Bronchial epithelial cell (primary cell): Measurements from ENCODE around the gene ATP2B2. TPM values are rescaled to one million over a fixed set of nuclear protein-coding genes. Genes with fewer than 3 reads are reported as not detected.

ENCODE experiments used
- DNase-seq: peaks from one replicate; pipeline ENCODE4 v3.0.0-alpha.2; 2010; ENCODE audit warnings: low read depth
- FAIRE-seq: peaks from 2 replicates; lab custom pipeline; 2011; peaks lifted over from hg19 to GRCh38; lab: Jason Lieb, UNC
- H3K27me3 ChIP-seq: 2 replicates; pipeline ENCODE4 v1.5.1; 2011; ENCODE audit warnings: low read length; ENCODE audit not compliant: control insufficient read depth, insufficient read depth
- H3K36me3 ChIP-seq: 2 replicates; pipeline ENCODE4 v1.5.1; 2011; ENCODE audit warnings: low read length; ENCODE audit not compliant: control insufficient read depth, insufficient read depth
- H3K4me3 ChIP-seq: 2 replicates; pipeline ENCODE4 v1.5.1; 2011; ENCODE audit warnings: mild to moderate bottlenecking, low read depth, low read length, control low read depth
- CTCF ChIP-seq: IDR thresholded peaks from 2 replicates; pipeline ENCODE4 v1.5.1; 2011; ENCODE audit warnings: mild to moderate bottlenecking, moderate library complexity, low read length, control low read depth, inconsistent platforms; ENCODE audit not compliant: insufficient read depth, severe bottlenecking
- total RNA-seq: library from RNA; depleted of rRNA; stranded (reverse); fragments of >200 nt; gene quantifications from 2 replicates; pipeline ENCODE4 v1.2.1, GENCODE V29; 2014

The ATP2B2 gene
- total RNA-seq, 1 donor from 2014 or later, result not detected

DNA sequence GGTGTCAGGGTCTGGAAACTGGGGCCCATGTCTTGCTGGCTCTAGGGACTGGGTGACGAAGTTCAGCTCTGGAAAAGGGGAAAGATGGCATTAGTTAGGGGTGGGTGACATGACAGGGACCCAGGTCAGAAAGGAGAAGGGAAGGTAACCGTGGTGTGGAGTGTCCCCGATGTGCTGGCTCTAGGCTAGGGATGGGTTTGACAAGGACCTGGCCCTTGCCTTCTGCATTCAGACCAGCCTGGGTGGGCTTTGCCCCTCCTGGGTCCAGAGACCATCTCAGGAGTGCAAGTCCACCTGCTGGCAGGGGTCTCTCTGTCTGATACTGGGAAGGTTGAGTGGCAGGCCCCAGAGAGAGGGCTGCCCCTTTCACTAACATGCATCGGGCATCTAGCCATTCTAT lies 28.7 kb upstream of the ATP2B2 start:
- Histone ChIP-seq H3K27me3 (peaks cover 2% of the 10 kb centered on the region), H3K4me3 (no peak overlapping the region), H3K36me3 (no peaks in the 10 kb centered on the region)
- FAIRE-seq (no peak), DNase-seq (no peak)
- no peak for TF ChIP-seq CTCF

DNA sequence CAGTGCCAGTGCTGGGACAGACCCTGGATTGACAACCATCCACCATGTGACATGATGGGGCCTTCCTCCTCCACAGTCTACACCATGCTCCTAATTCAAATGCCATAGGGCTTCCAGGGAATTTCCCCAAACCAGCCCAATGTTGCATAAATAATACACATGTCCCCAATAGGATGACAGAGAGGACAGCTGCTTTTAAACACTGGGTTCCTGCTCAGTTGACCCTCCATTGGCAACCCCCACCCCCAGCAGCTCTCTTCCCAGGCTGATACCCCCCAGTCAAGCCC lies 28.3 kb upstream of the ATP2B2 start:
- no peak for TF ChIP-seq CTCF
- Histone ChIP-seq H3K36me3 (no peaks in the 10 kb centered on the region), H3K4me3 (no peak overlapping the region), H3K27me3 (peaks cover 2% of the 10 kb centered on the region)
- no peak for FAIRE-seq
- no peak for DNase-seq

DNA sequence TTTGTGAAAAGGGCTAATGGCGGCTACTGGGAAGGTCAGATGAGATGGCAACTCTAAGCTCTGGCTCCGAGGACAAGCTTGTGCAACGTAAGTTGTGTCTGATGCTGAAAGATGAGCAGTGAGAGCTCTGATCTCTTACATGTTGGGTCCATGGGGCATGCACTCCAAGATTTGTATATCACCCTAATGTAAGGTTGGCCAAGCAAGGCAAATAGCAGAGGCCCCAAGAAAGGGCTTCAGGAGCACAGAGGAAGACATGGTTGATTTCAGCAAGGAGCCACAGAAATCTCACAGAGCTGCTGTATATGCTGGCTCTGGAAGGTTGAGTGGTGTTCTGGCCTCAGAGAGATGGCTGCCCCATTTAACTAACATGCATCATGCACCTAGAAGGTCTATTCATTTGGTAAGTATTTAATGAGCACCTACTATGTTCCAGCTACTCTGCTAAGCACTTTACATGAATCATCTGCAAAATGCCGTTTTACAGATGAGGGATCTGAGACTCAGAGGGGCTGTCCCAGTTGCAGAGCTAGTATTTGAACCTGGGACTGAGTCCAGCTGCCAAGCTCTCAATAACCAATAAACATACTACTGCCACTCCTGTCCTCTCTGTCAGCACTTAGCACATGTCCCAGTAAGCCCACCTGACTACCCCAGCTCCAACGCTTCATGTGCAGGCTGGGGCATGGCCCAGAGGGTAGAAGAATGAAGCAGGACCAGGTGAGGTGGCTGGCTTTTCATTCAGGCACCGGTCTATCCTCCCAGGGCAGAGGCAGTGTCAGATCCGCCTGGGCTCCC lies 27.8 kb upstream of the ATP2B2 start:
- FAIRE-seq (peak; percentile 64), DNase-seq (no peak)
- no peak for TF ChIP-seq CTCF
- Histone ChIP-seq H3K27me3 (peaks cover 2% of the 10 kb centered on the region), H3K4me3 (no peak overlapping the region), H3K36me3 (no peaks in the 10 kb centered on the region)

DNA sequence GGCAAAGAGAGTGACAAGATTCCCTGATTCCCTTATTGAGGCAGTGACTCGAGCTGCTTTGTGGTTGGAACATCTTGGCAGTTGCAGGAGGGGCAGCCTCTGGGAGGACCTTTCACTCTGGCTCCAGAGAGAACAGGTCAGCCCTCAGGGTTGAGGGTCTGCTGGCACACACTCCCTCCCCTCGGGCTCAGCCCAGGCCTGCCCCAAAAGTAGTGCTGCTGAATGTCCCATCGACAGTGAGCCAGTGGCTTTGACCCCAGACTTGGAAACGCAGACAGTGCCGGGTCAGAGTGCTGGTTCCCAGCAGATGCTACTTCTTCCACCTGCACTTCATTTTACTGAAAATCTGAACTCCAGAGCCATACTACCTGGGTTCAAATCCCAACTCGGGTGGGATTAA lies 25.6 kb upstream of the ATP2B2 start:
- DNase-seq (no peak), FAIRE-seq (no peak)
- H3K27me3 ChIP-seq, result peaks cover 4% of the 10 kb centered on the region
- no peak for TF ChIP-seq CTCF
- no peak overlapping the region for H3K4me3 ChIP-seq
- H3K36me3 ChIP-seq, result no peaks in the 10 kb centered on the region

DNA sequence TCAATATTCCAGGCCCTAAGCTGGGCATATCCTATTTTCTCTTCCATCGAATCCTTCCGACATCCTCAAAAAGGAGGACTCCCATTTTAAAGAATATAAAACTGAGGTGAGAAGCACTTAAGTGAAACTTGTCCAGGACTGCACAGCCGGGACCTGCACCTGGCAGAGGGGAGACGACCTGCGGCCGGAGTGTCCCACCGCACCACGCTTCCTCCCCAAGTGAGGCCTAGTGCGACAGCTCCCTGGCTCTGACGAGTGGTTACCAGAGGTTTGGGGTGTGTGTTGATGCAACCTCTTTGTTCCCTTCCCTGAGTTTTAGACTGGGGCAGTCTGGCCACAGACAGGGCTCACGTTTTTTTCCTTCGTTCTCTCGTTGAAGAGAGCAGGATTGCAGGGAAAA lies 24.9 kb upstream of the ATP2B2 start:
- Histone ChIP-seq H3K4me3 (no peak overlapping the region), H3K27me3 (peaks cover 4% of the 10 kb centered on the region), H3K36me3 (no peaks in the 10 kb centered on the region)
- FAIRE-seq (no peak), DNase-seq (no peak)
- no peak for TF ChIP-seq CTCF

DNA sequence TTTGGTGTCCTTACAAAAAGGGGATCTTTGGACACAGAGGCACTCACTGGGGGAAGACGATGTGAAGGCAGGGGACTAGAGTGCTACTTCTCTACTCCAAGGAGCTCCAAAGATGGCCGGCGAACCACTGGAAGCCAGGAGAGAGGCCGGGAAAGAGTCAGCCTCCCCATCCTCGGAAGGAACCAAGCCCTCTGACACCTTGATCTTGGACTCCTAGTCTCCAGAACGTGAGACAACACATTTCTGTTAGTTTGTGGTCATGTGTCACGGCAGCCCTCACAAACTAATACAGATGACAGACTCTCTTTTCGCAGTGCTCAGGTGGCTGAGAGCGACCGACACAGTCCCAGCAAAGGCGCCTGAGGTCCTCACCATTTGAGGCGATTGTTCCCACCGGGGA lies 24.4 kb upstream of the ATP2B2 start:
- H3K27me3 ChIP-seq, result peaks cover 6% of the 10 kb centered on the region
- no peak overlapping the region for H3K4me3 ChIP-seq
- no peak for FAIRE-seq
- DNase-seq, result no peak
- TF ChIP-seq CTCF, result no peak
- H3K36me3 ChIP-seq, result no peaks in the 10 kb centered on the region
